Measurements from ENCODE around the gene CEPT1. TPM values are rescaled to one million over a fixed set of nuclear protein-coding genes. Genes with fewer than 3 reads are reported as not detected.

Gene CEPT1
- total and polyA plus RNA-seq, 2 of the 4 experiments (the other 2 are of a cell fraction): 13.3 to 27.4 TPM

DNA sequence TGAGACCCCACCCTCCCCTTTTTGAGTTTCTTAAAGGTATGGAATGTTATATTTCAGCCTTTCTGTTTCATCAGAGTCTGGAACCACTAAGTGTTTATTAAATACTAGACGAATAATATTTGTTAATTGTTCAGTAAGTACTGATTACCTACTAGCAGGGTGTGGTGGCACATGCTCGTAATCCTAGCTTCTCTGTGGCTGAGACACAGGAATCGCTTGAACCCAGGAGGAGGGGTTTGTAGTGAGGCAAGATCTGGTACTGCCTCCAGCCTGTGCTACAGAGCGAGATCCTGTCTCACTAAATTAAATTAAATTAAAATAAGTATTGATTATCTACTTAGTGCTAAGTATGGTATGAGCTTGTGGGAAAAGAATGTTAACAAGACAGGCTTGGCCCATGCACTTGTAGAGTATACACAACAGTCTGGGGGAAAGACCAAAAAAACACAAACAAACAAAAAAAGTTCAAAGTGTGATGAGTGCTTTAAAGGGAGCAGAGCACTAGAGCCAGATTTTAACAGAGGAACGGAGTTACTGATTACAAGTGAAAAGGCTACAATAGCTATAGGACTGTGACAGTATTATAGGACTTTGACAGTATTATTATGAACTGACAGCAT, 2.4 kb downstream of the CEPT1 start:
- H4K5ac ChIP-seq (ENCODE audit: low read depth, low read length): no peak overlapping the region
- H3K56ac ChIP-seq (ENCODE audit: extremely low read depth, insufficient read depth, low read length): no peak overlapping the region
- no peak overlapping the region for H3K4ac ChIP-seq (ENCODE audit: low read depth, low read length)
- peaks cover 10% of the 10 kb centered on the region; the same call in 1 of the 2 replicates for H4K20me1 ChIP-seq (ENCODE audit: insufficient read depth, low read length)
- H2BK15ac ChIP-seq (ENCODE audit: low read depth, low read length): no peak overlapping the region
- dilution Hi-C loops (cut with HindIII; ENCODE audit: low sequenced_read_pairs, unreplicated experiment): no loop called here
- no peak overlapping the region for H4K8ac ChIP-seq (ENCODE audit: low read depth in 2 of 2, low read length in 2 of 2)
- ATAC-seq (ENCODE audit: low read depth) (no peak), DNase-seq (no peak)
- H3K4me1 ChIP-seq (ENCODE audit: control insufficient read depth, insufficient read depth, low read length): peaks cover 2% of the 10 kb centered on the region
- WGBS, 2 experiments (ENCODE audit: extremely low coverage in 2 of 2, insufficient read length in 1 of 2): no CpG with 5 or more reads among the region's 5 CpGs
- H3K27me3 ChIP-seq (ENCODE audit: control insufficient read depth, insufficient read depth, low read length): no peaks in the 10 kb centered on the region
- no peak overlapping the region for H2AFZ ChIP-seq (replicated peaks; ENCODE audit: low read length, poor library complexity)
- ChIA-PET POLR2A (ENCODE audit: unreplicated experiment) (no interaction called here), CTCF (interaction anchor here (1.2 kb wide), 1 partner anchor 18 kb away, joined by 3 read pairs; no protein-coding TSS in a partner anchor)
- intact Hi-C loops (cut with micrococcal nuclease): loop anchor here (10.0 kb wide), 1 partner anchor 202 kb away; no protein-coding TSS in a partner anchor
- H3K36me3 ChIP-seq (ENCODE audit: control insufficient read depth, insufficient read depth, low read length): no peaks in the 10 kb centered on the region
- H3K14ac ChIP-seq (replicated peaks; ENCODE audit: low read depth, low read length): no peak overlapping the region
- H4K91ac ChIP-seq (ENCODE audit: insufficient read depth, low read depth, low read length): no peak overlapping the region
- in situ Hi-C loops (cut with MboI; ENCODE audit: low sequenced_read_pairs): no loop called here
- peaks cover 9 to 50% of the 10 kb centered on the region in 2 experiments; a peak in 3 of 4 replicates for H3K79me1 ChIP-seq (ENCODE audit: low read depth in 1 of 2, low read length in 2 of 2)
- no TSS peak for BruUV-seq (replicated peaks)
- H3K9me3 ChIP-seq (ENCODE audit: control insufficient read depth, insufficient read depth, low read length): no peaks in the 10 kb centered on the region
- H2BK5ac ChIP-seq (ENCODE audit: low read depth, low read length, poor library complexity, severe bottlenecking): no peak overlapping the region
- no peak overlapping the region for H3K4me3 ChIP-seq (ENCODE audit: insufficient read depth, low read depth, low read length)
- no peak overlapping the region for H2AK5ac ChIP-seq (ENCODE audit: low read depth, low read length)
- no peak overlapping the region for H3K18ac ChIP-seq (ENCODE audit: low read depth, low read length)
- H3K23ac ChIP-seq (ENCODE audit: low read depth, low read length): no peak overlapping the region
- peaks cover 3% of the 10 kb centered on the region; the same call in 1 of the 2 replicates for H3K9me1 ChIP-seq (ENCODE audit: insufficient read depth, low read length)
- no peak overlapping the region for H3K9ac ChIP-seq (ENCODE audit: low read depth, low read length)
- peak overlapping the region; percentile 19; the same call in 1 of the 2 replicates for H3K4me2 ChIP-seq (ENCODE audit: low read depth, low read length)
- H3K27ac ChIP-seq (ENCODE audit: insufficient read depth, low read length): no peak overlapping the region
- no peak overlapping the region for H2BK20ac ChIP-seq (ENCODE audit: low read depth, low read length)
- H2AK9ac ChIP-seq (replicated peaks; ENCODE audit: low read depth, low read length, poor library complexity): no peak overlapping the region
- H2BK120ac ChIP-seq (ENCODE audit: low read depth, low read length): no peak overlapping the region
- TF ChIP-seq RFX5 (IDR thresholded peaks at IDR 0.05; ENCODE audit: low read depth, low read length) (no peak), SMC3 (IDR thresholded peaks at IDR 0.05; ENCODE audit: low read depth, low read length) (no peak), NFE2L2 (IDR thresholded peaks at IDR 0.05; ENCODE audit: low read depth, low read length) (no peak), USF2 (IDR thresholded peaks at IDR 0.05; ENCODE audit: low read depth, low read length) (no peak)
- TF ChIP-seq, protein P1, sequence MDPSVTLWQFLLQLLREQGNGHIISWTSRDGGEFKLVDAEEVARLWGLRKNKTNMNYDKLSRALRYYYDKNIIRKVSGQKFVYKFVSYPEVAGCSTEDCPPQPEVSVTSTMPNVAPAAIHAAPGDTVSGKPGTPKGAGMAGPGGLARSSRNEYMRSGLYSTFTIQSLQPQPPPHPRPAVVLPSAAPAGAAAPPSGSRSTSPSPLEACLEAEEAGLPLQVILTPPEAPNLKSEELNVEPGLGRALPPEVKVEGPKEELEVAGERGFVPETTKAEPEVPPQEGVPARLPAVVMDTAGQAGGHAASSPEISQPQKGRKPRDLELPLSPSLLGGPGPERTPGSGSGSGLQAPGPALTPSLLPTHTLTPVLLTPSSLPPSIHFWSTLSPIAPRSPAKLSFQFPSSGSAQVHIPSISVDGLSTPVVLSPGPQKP (IDR thresholded peaks at IDR 0.05; ENCODE audit: borderline replicate concordance, low read depth, low read length): no peak

Data from IMR-90 (cell line).